Hepatocyte (in vitro differentiated cells): Measurements from ENCODE around the gene RSPO4. TPM values are rescaled to one million over a fixed set of nuclear protein-coding genes. Genes with fewer than 3 reads are reported as not detected.

ENCODE experiments used
- DNase-seq: peaks from one replicate; pipeline ENCODE4 v3.0.0-alpha.2; 2016; ENCODE audit warnings: low spot score
- H2AFZ ChIP-seq: fragments of 200-600 bp; sonication (generic); 2 replicates; pipeline ENCODE4 v1.6.0; 2016; ENCODE audit warnings: antibody characterized with exemption, mild to moderate bottlenecking
- H3K27ac ChIP-seq: fragments of 200-600 bp; sonication (generic); 2 replicates; pipeline ENCODE4 v1.5.1; 2016; ENCODE audit warnings: mild to moderate bottlenecking
- H3K27me3 ChIP-seq: fragments of 200-600 bp; sonication (generic); 2 replicates; pipeline ENCODE4 v1.6.1; 2016
- H3K36me3 ChIP-seq: fragments of 200-600 bp; sonication (generic); replicated peaks from 2 replicates; pipeline ENCODE4 v1.5.1; 2016; ENCODE audit warnings: low read depth; ENCODE audit not compliant: insufficient read depth
- H3K4me1 ChIP-seq: fragments of 200-600 bp; sonication (generic); 2 replicates; pipeline ENCODE4 v1.5.1; 2016; ENCODE audit warnings: mild to moderate bottlenecking, moderate library complexity; ENCODE audit not compliant: insufficient read depth
- H3K4me2 ChIP-seq: fragments of 200-600 bp; sonication (generic); 2 replicates; pipeline ENCODE4 v1.6.0; 2016
- H3K4me3 ChIP-seq: fragments of 200-600 bp; sonication (generic); 2 replicates; pipeline ENCODE4 v1.5.1; 2016; ENCODE audit warnings: mild to moderate bottlenecking
- H3K79me2 ChIP-seq: fragments of 200-600 bp; sonication (generic); 2 replicates; pipeline ENCODE4 v1.6.0; 2017; ENCODE audit warnings: mild to moderate bottlenecking
- H3K9me2 ChIP-seq: fragments of 200-600 bp; sonication (generic); replicated peaks from 2 replicates; pipeline ENCODE4 v1.6.0; 2017; ENCODE audit warnings: mild to moderate bottlenecking; ENCODE audit not compliant: insufficient read depth
- H3K9me3 ChIP-seq: fragments of 200-600 bp; sonication (generic); 2 replicates; pipeline ENCODE4 v1.5.1; 2016; ENCODE audit warnings: low read depth, mild to moderate bottlenecking
- H4K20me1 ChIP-seq: fragments of 200-600 bp; sonication (generic); 2 replicates; pipeline ENCODE4 v1.6.0; 2016; ENCODE audit warnings: mild to moderate bottlenecking; ENCODE audit not compliant: insufficient read depth, poor library complexity, severe bottlenecking
- CTCF ChIP-seq: fragments of 200-600 bp; sonication (generic); IDR thresholded peaks from 2 replicates; pipeline ENCODE4 v1.5.1; 2016; ENCODE audit warnings: antibody characterized with exemption, mild to moderate bottlenecking; ENCODE audit not compliant: poor library complexity
- EZH2 ChIP-seq: fragments of 200-600 bp; sonication (generic); IDR thresholded peaks from 2 replicates; pipeline ENCODE4 v1.6.1; 2016; ENCODE audit warnings: antibody characterized with exemption, mild to moderate bottlenecking, borderline replicate concordance
- EZH2phosphoT487 ChIP-seq: fragments of 200-600 bp; sonication (generic); IDR thresholded peaks from one replicate; pipeline ENCODE4 v1.6.1; 2018; ENCODE audit warnings: antibody characterized with exemption, mild to moderate bottlenecking, low read depth, moderate library complexity; ENCODE audit not compliant: unreplicated experiment, severe bottlenecking
- WGBS: methylation state at CpG from one replicate; pipeline ENCODE4 v1.1.6; 2016; ENCODE audit warnings: low lambda C conversion rate; ENCODE audit errors: missing lambda C conversion rate; 5-methylcytosine and 5-hydroxymethylcytosine counted together
- polyA plus RNA-seq: library from polyadenylated mRNA; unstranded; fragments of >200 nt; fragmentation: Nextera tagmentation; extraction: Ambion mirVana; gene quantifications from 2 replicates; pipeline ENCODE4 v1.2.1, GENCODE V29; 2016
- total RNA-seq: library from RNA; depleted of rRNA; stranded (reverse); fragments of >200 nt; gene quantifications from 2 replicates; pipeline ENCODE4 v1.2.3, GENCODE V29; 2014

The RSPO4 gene
- total and polyA plus RNA-seq, 2 experiments from 2014 or later: 0.41 to 0.57 TPM

GRCh38 chr20:955111-955510 is 47.0 kb downstream of the RSPO4 start:
- DNase-seq: no peak
- H3K4me1 ChIP-seq: no peaks in the 10 kb centered on the region
- WGBS: 43% methylated on average over 3 of the region's 3 CpGs

GRCh38 chr20:953742-954141 is 48.4 kb downstream of the RSPO4 start:
- 61% methylated on average over 11 of the region's 11 CpGs for WGBS
- no peak for TF ChIP-seq EZH2phosphoT487
- TF ChIP-seq CTCF: peak; percentile 8
- no peak for TF ChIP-seq EZH2
- H3K9me3 ChIP-seq: no peaks in the 10 kb centered on the region
- no peaks in the 10 kb centered on the region for H3K36me3 ChIP-seq
- no peak overlapping the region for H2AFZ ChIP-seq
- no peak overlapping the region for H3K4me2 ChIP-seq
- no peaks in the 10 kb centered on the region for H3K4me1 ChIP-seq
- no peak for DNase-seq
- no peaks in the 10 kb centered on the region for H4K20me1 ChIP-seq
- H3K27ac ChIP-seq: no peak overlapping the region
- H3K4me3 ChIP-seq: no peak overlapping the region
- no peaks in the 10 kb centered on the region for H3K79me2 ChIP-seq
- no peaks in the 10 kb centered on the region for H3K9me2 ChIP-seq
- peaks cover 12% of the 10 kb centered on the region for H3K27me3 ChIP-seq

More at GRCh38 chr20:955111-955510, 47.0 kb downstream of the RSPO4 start:
- no peak overlapping the region for H3K4me2 ChIP-seq
- H3K4me3 ChIP-seq: no peak overlapping the region
- no peaks in the 10 kb centered on the region for H3K9me3 ChIP-seq
- no peaks in the 10 kb centered on the region for H4K20me1 ChIP-seq
- no peaks in the 10 kb centered on the region for H3K9me2 ChIP-seq
- peaks cover 9% of the 10 kb centered on the region for H3K27me3 ChIP-seq
- no peak overlapping the region for H2AFZ ChIP-seq
- no peak overlapping the region for H3K27ac ChIP-seq
- no peaks in the 10 kb centered on the region for H3K36me3 ChIP-seq
- no peaks in the 10 kb centered on the region for H3K79me2 ChIP-seq
- TF ChIP-seq EZH2 (no peak), EZH2phosphoT487 (no peak), CTCF (no peak)

DNA sequence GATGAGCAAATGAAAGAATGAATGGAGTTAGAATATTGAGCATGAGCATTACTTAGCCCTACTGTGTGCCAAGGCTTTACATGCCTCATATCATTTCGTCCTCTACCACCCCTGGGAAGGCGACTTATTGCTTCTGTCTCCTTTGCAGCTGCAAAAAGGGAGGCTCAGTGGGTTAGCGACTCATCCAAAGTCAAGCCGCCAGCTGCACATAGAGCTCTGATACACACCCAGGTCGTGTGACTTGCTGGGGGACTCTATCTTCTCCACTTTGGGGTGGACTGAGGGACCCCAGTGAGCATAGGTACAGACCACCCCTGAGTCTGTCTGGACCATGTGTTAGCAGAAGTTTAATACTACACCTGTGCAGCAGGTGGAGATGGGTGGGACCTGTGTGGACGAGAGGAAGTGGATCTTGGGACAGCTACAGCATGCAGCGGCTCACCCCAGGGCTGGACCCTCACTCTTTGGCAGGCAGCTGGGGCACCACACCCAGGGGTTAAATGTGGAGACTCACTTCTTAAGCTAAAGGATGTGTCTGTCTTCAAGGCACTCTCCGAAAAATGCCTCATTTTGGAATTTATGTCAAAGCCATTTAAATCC is 49.8 kb downstream of the RSPO4 start:
- 73% methylated on average over 8 of the region's 8 CpGs for WGBS
- TF ChIP-seq CTCF (no peak), EZH2 (no peak), EZH2phosphoT487 (no peak)

More for the DNA sequence above, 49.8 kb downstream of the RSPO4 start:
- Histone ChIP-seq H3K9me3 (no peaks in the 10 kb centered on the region), H4K20me1 (no peaks in the 10 kb centered on the region), H3K79me2 (no peaks in the 10 kb centered on the region), H3K4me1 (no peaks in the 10 kb centered on the region), H3K27me3 (peaks cover 12% of the 10 kb centered on the region), H3K9me2 (no peaks in the 10 kb centered on the region), H3K4me2 (no peak overlapping the region), H2AFZ (no peak overlapping the region), H3K27ac (no peak overlapping the region), H3K36me3 (no peaks in the 10 kb centered on the region), H3K4me3 (no peak overlapping the region)
- no peak for DNase-seq
